ENCODE data around the gene VMAC. TPM values are rescaled to one million over a fixed set of nuclear protein-coding genes. Genes with fewer than 3 reads are reported as not detected.

VMAC gene
- total and polyA plus RNA-seq, 2 of the 8 experiments (the other 6 are each of a cell fraction or from before 2014, with no cell fraction given), result 1.3 to 2.2 TPM

GRCh38 chr19:5926641-5927440 is 22.2 kb downstream of the VMAC start:
- no peak overlapping the region for H2BK15ac ChIP-seq (ENCODE audit: low read length)
- TF ChIP-seq SIN3A (conservative IDR thresholded peaks at IDR 0.05 in 1 of 2, IDR thresholded peaks at IDR 0.05 in 1 of 2; ENCODE audit: low read depth in 1 of 2, low read length in 2 of 2) (no peak), KDM5A (IDR thresholded peaks at IDR 0.05; ENCODE audit: low read length) (no peak), YY1 (IDR thresholded peaks at IDR 0.05; ENCODE audit: low read depth, low read length) (no peak), FOSL1 (IDR thresholded peaks at IDR 0.05; ENCODE audit: insufficient read depth, low read depth, low read length) (no peak), BACH1 (IDR thresholded peaks at IDR 0.05; ENCODE audit: low read length) (no peak), RBBP5 (IDR thresholded peaks at IDR 0.05; ENCODE audit: borderline replicate concordance, low read depth, low read length) (no peak), KDM1A (IDR thresholded peaks at IDR 0.05; ENCODE audit: borderline replicate concordance, low read length) (no peak), NANOG (IDR thresholded peaks at IDR 0.05; ENCODE audit: insufficient read depth, low read depth, low read length, poor library complexity, severe bottlenecking) (no peak), ASH2L (IDR thresholded peaks at IDR 0.05; ENCODE audit: low read length) (no peak), SIX5 (IDR thresholded peaks at IDR 0.05; ENCODE audit: low read depth, low read length) (no peak)

More at GRCh38 chr19:5926641-5927440, 22.2 kb downstream of the VMAC start:
- H2AK5ac ChIP-seq (ENCODE audit: low read depth, low read length), result no peak overlapping the region
- POLR2A ChIA-PET (ENCODE audit: partially characterized antibody), result no interaction called here
- no peak overlapping the region for H3K18ac ChIP-seq (ENCODE audit: extremely low read depth, low read length)
- no peak overlapping the region for H2BK12ac ChIP-seq (ENCODE audit: low read depth, low read length)
- H3K79me1 ChIP-seq (ENCODE audit: low read depth, low read length), result no peaks in the 10 kb centered on the region
- no peak overlapping the region for H4K8ac ChIP-seq (ENCODE audit: extremely low read depth, insufficient read depth, low read length)
- no peak overlapping the region for H2BK20ac ChIP-seq (ENCODE audit: low read length)
- H3K14ac ChIP-seq (ENCODE audit: insufficient read length), result no peak overlapping the region
- peaks cover 26 to 63% (median 52%) of the 10 kb centered on the region in 4 experiments for H3K36me3 ChIP-seq (ENCODE audit: control insufficient read depth in 2 of 4, insufficient read depth in 4 of 4, low read length in 3 of 4)
- H3K27me3 ChIP-seq (replicated peaks in 1 of 4; ENCODE audit: control insufficient read depth in 3 of 4, extremely low read depth in 1 of 4, insufficient read depth in 3 of 4, low read length in 3 of 4), result no peaks in the 10 kb centered on the region; a peak in 1 of 7 replicates
- H3K9me3 ChIP-seq (ENCODE audit: insufficient read depth in 2 of 2, low read depth in 1 of 2, low read length in 1 of 2), result no peaks in the 10 kb centered on the region
- H4K20me1 ChIP-seq (replicated peaks in 1 of 2; ENCODE audit: control insufficient read depth in 1 of 2, insufficient read depth in 2 of 2, low read length in 2 of 2), result peaks cover 4 to 32% of the 10 kb centered on the region in 2 experiments
- WGBS, 2 experiments (ENCODE audit: extremely low coverage in 1 of 2, insufficient coverage in 1 of 2, insufficient read length in 1 of 2, insufficient replicate concordance in 2 of 2, low coverage in 1 of 2, low lambda C conversion rate in 2 of 2, missing lambda C conversion rate in 1 of 2), result 93% methylated on average over 14 of the region's 14 CpGs; no CpG with 5 or more reads in 1 of the 2 experiments
- H4K5ac ChIP-seq (ENCODE audit: insufficient read length, low read depth, low read length), result no peak overlapping the region
- H2BK5ac ChIP-seq (ENCODE audit: low read depth, low read length), result no peak overlapping the region
- H3K4me2 ChIP-seq (ENCODE audit: insufficient read depth in 1 of 2, low read depth in 2 of 2, low read length in 2 of 2), result no peak overlapping the region
- no peaks in the 10 kb centered on the region for H3K4me1 ChIP-seq (replicated peaks in 1 of 4; ENCODE audit: control insufficient read depth in 3 of 4, insufficient read depth in 4 of 4, low read length in 3 of 4)
- H3K27ac ChIP-seq (ENCODE audit: low read depth, low read length), result no peak overlapping the region
- no peaks in the 10 kb centered on the region for H3K79me2 ChIP-seq (ENCODE audit: control insufficient read depth in 1 of 2, insufficient read depth in 2 of 2, low read length in 2 of 2)
- H3K23me2 ChIP-seq (ENCODE audit: low read depth, low read length), result no peaks in the 10 kb centered on the region
- H3K4ac ChIP-seq (replicated peaks; ENCODE audit: insufficient read length, low read depth, low read length), result no peak overlapping the region
- no peak overlapping the region for H3K9ac ChIP-seq (replicated peaks in 1 of 4; ENCODE audit: extremely low read depth in 1 of 4, low read depth in 3 of 4, low read length in 3 of 4)
- no peak overlapping the region for H2AFZ ChIP-seq (ENCODE audit: low read length)
- CTCF ChIA-PET (ENCODE audit: partially characterized antibody), result interaction anchor here (0.6 to 1.5 kb wide), 2 partner anchors 96 to 944 kb away, joined by 3 to 4 read pairs; no protein-coding TSS in a partner anchor
- no peak overlapping the region for H3K56ac ChIP-seq (replicated peaks; ENCODE audit: insufficient read length, low read depth, low read length)
- no peak overlapping the region for H2BK120ac ChIP-seq (replicated peaks; ENCODE audit: low read depth, low read length)
- no peak overlapping the region for H4K91ac ChIP-seq (replicated peaks; ENCODE audit: insufficient read length, low read length)
- FAIRE-seq, result no peak
- DNase-seq (ENCODE audit: low read depth in 1 of 2, low spot score in 2 of 2), result no peak
- no peak overlapping the region for H3K4me3 ChIP-seq (ENCODE audit: extremely low read depth in 1 of 4, insufficient read depth in 2 of 4, low read depth in 3 of 4, low read length in 4 of 4)
- H3K23ac ChIP-seq (ENCODE audit: insufficient read length), result no peak overlapping the region
